T-helper 9 cell (primary cell): Measurements from ENCODE around the gene HSPB8.

Experiments
- DNase-seq: peaks from one replicate; pipeline ENCODE4 v3.0.0-alpha.2; 2020
- total RNA-seq, 2 donors: gene quantifications; one replicate each; lab custom pipeline; 2026; lab: John Stamatoyannopoulos, UW

HSPB8 gene
- 0 to 0.21 reads per million in 2 donors for total RNA-seq

GRCh38 chr12:119178544-119179334 is at the start of gene HSPB8:
Gene HSPB8, plus strand, starts transcription at chr12:119178931. Its CDS starts 382 bp downstream, at chr12:119179313.
- DNase-seq: no peak

GRCh38 chr12:119129827-119130434 is 48.8 kb upstream of the HSPB8 start:
- no peak for DNase-seq

GRCh38 chr12:119130523-119130922 is 48.2 kb upstream of the HSPB8 start:
- DNase-seq: no peak

- no peak for DNase-seq
Observed at GRCh38 chr12:119134284-119135072, 44.3 kb upstream of the HSPB8 start.

- no peak for DNase-seq
Observed at GRCh38 chr12:119136811-119137410, 41.8 kb upstream of the HSPB8 start.

- DNase-seq: no peak
Observed at GRCh38 chr12:119139448-119139847, 39.3 kb upstream of the HSPB8 start.

GRCh38 chr12:119145367-119145766 is 33.4 kb upstream of the HSPB8 start:
- no peak for DNase-seq

- no peak for DNase-seq
Observed at GRCh38 chr12:119147847-119148448, 30.8 kb upstream of the HSPB8 start.

GRCh38 chr12:119149270-119149669 is 29.5 kb upstream of the HSPB8 start:
- no peak for DNase-seq

GRCh38 chr12:119151445-119152026 is 27.2 kb upstream of the HSPB8 start:
- no peak for DNase-seq

GRCh38 chr12:119153477-119154434 is 25.0 kb upstream of the HSPB8 start:
- no peak for DNase-seq

GRCh38 chr12:119154435-119154818 is 24.3 kb upstream of the HSPB8 start:
- no peak for DNase-seq

GRCh38 chr12:119156401-119157044 is 22.2 kb upstream of the HSPB8 start:
- no peak for DNase-seq

GRCh38 chr12:119157528-119157927 is 21.2 kb upstream of the HSPB8 start:
- no peak for DNase-seq

GRCh38 chr12:119157978-119158377 is 20.8 kb upstream of the HSPB8 start:
- DNase-seq: no peak

- no peak for DNase-seq
Observed at GRCh38 chr12:119158402-119158801, 20.3 kb upstream of the HSPB8 start.

- DNase-seq: no peak
Observed at GRCh38 chr12:119159844-119160243, 18.9 kb upstream of the HSPB8 start.

- no peak for DNase-seq
Observed at GRCh38 chr12:119167902-119168301, 10.8 kb upstream of the HSPB8 start.

- no peak for DNase-seq
Observed at GRCh38 chr12:119168721-119169120, 10.0 kb upstream of the HSPB8 start.

GRCh38 chr12:119169150-119169549 is 9.6 kb upstream of the HSPB8 start:
- DNase-seq: no peak

GRCh38 chr12:119171291-119171690 is 7.4 kb upstream of the HSPB8 start:
- DNase-seq: no peak
